Astrocyte (in vitro differentiated cells and primary cell): ENCODE data around the gene SPTBN2.

Source experiments
- EZH2 ChIP-seq: IDR thresholded peaks from 2 replicates; pipeline ENCODE4 v1.6.1; 2012; ENCODE audit warnings: mild to moderate bottlenecking, low read length, inconsistent platforms; ENCODE audit not compliant: insufficient read depth
- TF ChIP-seq, protein P1 (sequence below): IDR thresholded peaks from 2 replicates; pipeline ENCODE4 v1.5.1; 2011; ENCODE audit warnings: low read depth, mild to moderate bottlenecking, inconsistent platforms, low read length, moderate library complexity; ENCODE audit not compliant: insufficient read depth

DNA sequence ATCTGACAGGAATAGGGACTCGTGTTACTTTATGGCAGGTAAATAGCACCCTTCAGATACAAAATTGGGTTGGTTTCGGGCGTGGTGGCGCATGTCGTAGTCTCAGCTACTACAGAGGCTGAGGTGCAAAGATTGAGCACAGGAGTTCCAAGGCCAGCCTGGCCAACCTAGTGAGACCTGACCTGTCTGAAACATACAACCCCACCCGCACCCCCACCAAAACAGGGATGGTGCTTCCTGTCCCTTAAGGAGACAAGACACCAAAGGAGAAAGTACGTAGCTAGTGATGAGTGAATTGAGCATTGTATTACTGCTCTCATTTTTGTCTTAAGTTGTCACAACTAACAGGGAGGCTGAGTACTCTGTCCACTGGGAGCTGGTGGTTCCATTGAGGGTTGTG, 76.4 kb downstream of the SPTBN2 start:
- TF ChIP-seq, protein P1, sequence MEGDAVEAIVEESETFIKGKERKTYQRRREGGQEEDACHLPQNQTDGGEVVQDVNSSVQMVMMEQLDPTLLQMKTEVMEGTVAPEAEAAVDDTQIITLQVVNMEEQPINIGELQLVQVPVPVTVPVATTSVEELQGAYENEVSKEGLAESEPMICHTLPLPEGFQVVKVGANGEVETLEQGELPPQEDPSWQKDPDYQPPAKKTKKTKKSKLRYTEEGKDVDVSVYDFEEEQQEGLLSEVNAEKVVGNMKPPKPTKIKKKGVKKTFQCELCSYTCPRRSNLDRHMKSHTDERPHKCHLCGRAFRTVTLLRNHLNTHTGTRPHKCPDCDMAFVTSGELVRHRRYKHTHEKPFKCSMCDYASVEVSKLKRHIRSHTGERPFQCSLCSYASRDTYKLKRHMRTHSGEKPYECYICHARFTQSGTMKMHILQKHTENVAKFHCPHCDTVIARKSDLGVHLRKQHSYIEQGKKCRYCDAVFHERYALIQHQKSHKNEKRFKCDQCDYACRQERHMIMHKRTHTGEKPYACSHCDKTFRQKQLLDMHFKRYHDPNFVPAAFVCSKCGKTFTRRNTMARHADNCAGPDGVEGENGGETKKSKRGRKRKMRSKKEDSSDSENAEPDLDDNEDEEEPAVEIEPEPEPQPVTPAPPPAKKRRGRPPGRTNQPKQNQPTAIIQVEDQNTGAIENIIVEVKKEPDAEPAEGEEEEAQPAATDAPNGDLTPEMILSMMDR = no peak
- no peak for TF ChIP-seq EZH2
